Stimulated activated effector memory CD8-positive, alpha-beta T cell treated with anti-CD3 and anti-CD28 coated beads, Interleukin-12 subunit alpha, Interleukin-12 subunit beta, amount 100 ng/mL, for 72 hours (primary cell): Measurements from ENCODE around the gene ZNF260.
"Not testable (repeated sequence)": the region's sequence is repeated elsewhere in the genome, so short reads cannot be mapped to it uniquely, and the experiment has no call there.

Experiments
- ATAC-seq: fragments of 150-1000 bp; cut with Tn5 transposase; 2 replicates; pipeline ENCODE4 v1.10.0; 2021
- DNase-seq, 2 donors: peaks; one replicate each; pipeline ENCODE4 v3.0.0; 2021 to 2022; ENCODE audit warnings: low spot score in 2 of 2
- H3K27ac Mint-ChIP-seq: one replicate; pipeline ENCODE4 v1.8.0; 2022; ENCODE audit warnings: mild to moderate bottlenecking, mixed read lengths
- H3K36me3 Mint-ChIP-seq: one replicate; pipeline ENCODE4 v1.8.0; 2022; ENCODE audit warnings: mild to moderate bottlenecking, mixed read lengths
- H3K4me1 Mint-ChIP-seq: one replicate; pipeline ENCODE4 v1.8.0; 2022; ENCODE audit warnings: mixed read lengths
- H3K4me3 Mint-ChIP-seq: one replicate; pipeline ENCODE4 v1.8.0; 2022; ENCODE audit warnings: mild to moderate bottlenecking, mixed read lengths
- H3K9me3 Mint-ChIP-seq: one replicate; pipeline ENCODE4 v1.8.0; 2022; ENCODE audit warnings: mixed read lengths

ZNF260 gene

DNA sequence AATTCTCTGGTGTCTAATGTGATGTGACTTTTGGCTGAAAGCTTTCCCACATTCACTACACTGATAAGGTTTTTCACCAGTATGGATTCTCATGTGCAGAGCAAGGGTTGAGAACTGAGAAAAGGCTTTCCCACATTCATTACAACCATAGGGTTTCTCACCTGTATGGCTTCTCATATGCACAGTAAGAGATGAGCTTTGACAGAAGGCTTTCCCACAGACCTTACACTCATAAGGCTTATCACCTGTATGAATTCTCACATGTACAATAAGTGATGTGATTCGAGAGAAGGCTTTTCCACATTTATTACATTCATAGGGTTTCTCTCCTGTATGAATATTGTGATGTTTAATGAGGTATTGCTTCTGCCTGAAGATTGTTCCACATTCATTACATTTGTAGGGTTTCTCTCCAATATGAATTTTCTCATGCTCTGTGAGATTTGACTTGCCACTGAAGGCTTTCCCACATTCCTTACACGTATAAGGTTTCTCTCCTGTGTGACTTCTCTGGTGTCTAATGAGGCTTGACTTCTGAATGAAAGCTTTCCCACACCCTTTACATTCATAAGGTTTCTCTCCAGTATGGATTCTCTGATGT, 14.0 kb downstream of the ZNF260 start:
- Mint-ChIP-seq H3K27ac (no peak overlapping the region), H3K36me3 (peaks cover 49% of the 10 kb centered on the region), H3K4me3 (no peak overlapping the region), H3K4me1 (no peaks in the 10 kb centered on the region), H3K9me3 (peaks cover 33% of the 10 kb centered on the region)
- DNase-seq: no peak
- no peak for ATAC-seq

GRCh38 chr19:36508325-36508724, 19.7 kb downstream of the ZNF260 start:
- H3K27ac Mint-ChIP-seq: no peak overlapping the region
- no peaks in the 10 kb centered on the region for H3K36me3 Mint-ChIP-seq
- ATAC-seq (no peak), DNase-seq (no peak)
- H3K4me1 Mint-ChIP-seq: no peaks in the 10 kb centered on the region
- peaks cover 12% of the 10 kb centered on the region for H3K9me3 Mint-ChIP-seq
- H3K4me3 Mint-ChIP-seq: no peak overlapping the region

DNA sequence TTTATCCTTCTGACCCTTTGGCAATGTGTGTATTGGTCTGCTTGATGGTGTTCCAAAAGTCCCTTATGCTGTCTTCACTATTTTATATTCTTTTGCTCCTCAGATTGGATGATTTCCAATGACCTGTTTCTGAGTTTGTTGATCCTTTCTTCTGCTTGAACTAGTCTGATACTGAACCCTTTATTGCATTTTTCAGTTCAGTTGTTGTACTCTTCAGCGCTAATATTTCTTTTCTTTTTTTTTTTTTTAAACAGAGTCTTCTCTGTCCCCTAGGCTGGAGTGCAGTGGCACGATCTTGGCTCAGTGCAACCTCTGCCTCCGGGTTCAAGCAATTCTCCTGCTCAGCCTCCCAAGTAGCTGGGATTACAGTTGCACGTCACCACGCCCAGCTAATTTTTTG, 26.1 kb downstream of the ZNF260 start:
- Mint-ChIP-seq H3K4me3 (no peak overlapping the region), H3K36me3 (no peaks in the 10 kb centered on the region), H3K9me3 (peaks cover 18% of the 10 kb centered on the region), H3K4me1 (no peaks in the 10 kb centered on the region), H3K27ac (no peak overlapping the region)
- no peak for DNase-seq
- ATAC-seq: no peak

GRCh38 chr19:36497001-36497400, 31.1 kb downstream of the ZNF260 start:
- Mint-ChIP-seq H3K36me3 (no peaks in the 10 kb centered on the region), H3K4me1 (peaks cover 5% of the 10 kb centered on the region), H3K9me3 (peaks cover 14% of the 10 kb centered on the region), H3K27ac (no peak overlapping the region), H3K4me3 (no peak overlapping the region)
- ATAC-seq: no peak
- no peak for DNase-seq

GRCh38 chr19:36492689-36493453, 35.2 kb downstream of the ZNF260 start:
- H3K9me3 Mint-ChIP-seq, H3K27ac Mint-ChIP-seq, ATAC-seq, H3K4me3 Mint-ChIP-seq: not testable (repeated sequence)
- Mint-ChIP-seq H3K4me1 (peaks cover 28% of the 10 kb centered on the region), H3K36me3 (peaks cover 21% of the 10 kb centered on the region)
- peak in 1 of 2 donors; percentile 52 for DNase-seq

DNA sequence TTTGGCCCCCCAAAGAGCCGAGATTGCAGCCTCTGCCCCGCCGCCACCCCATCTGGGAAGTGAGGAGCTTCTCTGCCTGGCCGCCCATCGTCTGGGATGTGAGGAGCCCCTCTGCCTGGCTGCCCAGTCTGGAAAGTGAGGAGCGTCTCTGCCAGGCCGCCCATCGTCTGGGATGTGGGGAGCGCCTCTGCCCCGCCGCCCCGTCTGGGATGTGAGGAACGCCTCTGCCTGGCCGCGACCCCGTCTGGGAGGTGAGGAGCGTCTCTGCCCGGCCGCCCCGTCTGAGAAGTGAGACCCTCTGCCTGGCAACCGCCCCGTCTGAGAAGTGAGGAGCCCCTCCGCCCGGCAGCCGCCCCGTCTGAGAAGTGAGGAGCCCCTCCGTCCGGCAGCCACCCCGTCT, 37.2 kb downstream of the ZNF260 start:
- not testable (repeated sequence) for ATAC-seq, H3K9me3 Mint-ChIP-seq, DNase-seq, H3K27ac Mint-ChIP-seq
- H3K4me1 Mint-ChIP-seq: peaks cover 37% of the 10 kb centered on the region
- peaks cover 27% of the 10 kb centered on the region for H3K36me3 Mint-ChIP-seq
- H3K4me3 Mint-ChIP-seq: peak overlapping the region; percentile 89

GRCh38 chr19:36489920-36490415, 38.1 kb downstream of the ZNF260 start:
- H3K4me1 Mint-ChIP-seq: peaks cover 37% of the 10 kb centered on the region
- peak overlapping the region; percentile 89 for H3K4me3 Mint-ChIP-seq
- H3K9me3 Mint-ChIP-seq: peaks cover 6% of the 10 kb centered on the region
- peak overlapping the region; percentile 97 for H3K27ac Mint-ChIP-seq
- ATAC-seq: peak; percentile 66
- H3K36me3 Mint-ChIP-seq: peaks cover 27% of the 10 kb centered on the region
- DNase-seq: peak in 1 of 2 donors; percentile 54

GRCh38 chr19:36489118-36489919, 38.8 kb downstream of the ZNF260 start, which contains the start of gene ZNF566:
Gene ZNF566 (minus strand): TSS chr19:36489561. CDS start chr19:36476557, 13,004 bp downstream.
- peak; percentile 93 for ATAC-seq
- DNase-seq: peak; percentile 80 to 96
- Mint-ChIP-seq H3K4me3 (peak within 1 kb of the TSS; percentile 89), H3K4me1 (peaks cover 37% of the 10 kb centered on the region), H3K36me3 (peaks cover 27% of the 10 kb centered on the region), H3K9me3 (peaks cover 6% of the 10 kb centered on the region), H3K27ac (peak within 1 kb of the TSS; percentile 97)

GRCh38 chr19:36488846-36489117, 39.3 kb downstream of the ZNF260 start:
- H3K9me3 Mint-ChIP-seq: peaks cover 6% of the 10 kb centered on the region
- H3K4me3 Mint-ChIP-seq: peak overlapping the region; percentile 89
- no peak for DNase-seq
- H3K4me1 Mint-ChIP-seq: peaks cover 37% of the 10 kb centered on the region
- H3K27ac Mint-ChIP-seq: peak overlapping the region; percentile 97
- peak; percentile 64 for ATAC-seq
- peaks cover 27% of the 10 kb centered on the region for H3K36me3 Mint-ChIP-seq

DNA sequence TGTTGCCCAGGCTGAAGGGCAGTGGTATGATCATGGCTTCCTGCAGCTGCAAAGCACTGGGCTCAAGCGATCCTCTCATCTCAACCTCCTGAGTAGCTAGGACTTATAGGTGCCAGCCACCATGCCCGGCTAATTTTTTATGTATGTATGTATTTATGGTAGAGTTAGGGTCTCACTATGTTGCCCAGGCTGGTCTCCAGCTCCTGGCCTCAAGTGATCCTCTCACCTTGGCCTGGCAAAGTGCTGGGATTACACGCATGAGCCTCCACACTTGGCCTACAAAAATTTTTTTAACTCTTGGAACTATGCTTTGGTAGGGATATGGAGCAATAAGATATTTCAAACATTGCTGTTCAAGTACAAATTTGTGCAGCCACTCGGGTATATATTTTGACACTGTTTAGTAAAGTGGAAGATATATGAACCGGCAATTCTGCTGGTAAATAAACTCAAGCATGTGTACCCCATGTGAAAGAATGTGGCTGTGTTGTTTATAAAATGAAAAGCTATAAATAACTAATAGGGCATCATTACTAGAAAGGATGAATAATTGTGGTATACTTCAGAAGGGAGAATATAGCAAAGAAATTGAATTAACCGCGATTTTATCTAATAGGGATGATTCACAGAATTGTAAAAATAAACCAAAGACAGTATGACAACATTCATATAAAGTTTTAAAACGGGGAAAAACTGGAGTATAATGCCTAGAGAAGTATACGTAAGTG, 39.8 kb downstream of the ZNF260 start:
- Mint-ChIP-seq H3K4me3 (peak overlapping the region; percentile 89), H3K9me3 (peaks cover 6% of the 10 kb centered on the region), H3K4me1 (peaks cover 37% of the 10 kb centered on the region), H3K36me3 (peaks cover 27% of the 10 kb centered on the region), H3K27ac (peak overlapping the region; percentile 97)
- ATAC-seq (peak; percentile 1), DNase-seq (no peak)

DNA sequence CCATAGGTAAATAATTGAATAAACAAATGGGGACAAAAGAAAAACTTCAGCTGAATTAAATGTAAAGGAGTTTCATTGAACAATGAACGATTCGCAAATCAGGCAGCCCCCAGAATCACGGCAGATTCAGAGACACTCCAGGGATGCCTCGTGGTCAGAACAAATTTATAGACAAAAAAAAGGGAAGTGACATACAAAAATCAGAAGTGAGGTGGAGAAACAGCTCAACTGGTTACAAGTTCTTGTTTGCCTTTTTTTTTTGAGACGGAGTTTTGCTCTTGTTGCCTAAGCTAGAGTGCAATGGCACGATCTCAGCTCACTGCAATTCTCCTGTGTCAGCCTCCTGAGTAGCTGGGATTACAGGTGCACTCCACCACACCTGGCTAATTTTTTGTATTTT, 44.4 kb downstream of the ZNF260 start:
- H3K4me3 Mint-ChIP-seq: no peak overlapping the region
- H3K36me3 Mint-ChIP-seq: peaks cover 11% of the 10 kb centered on the region

GRCh38 chr19:36482876-36483275, 45.2 kb downstream of the ZNF260 start:
- H3K27ac Mint-ChIP-seq: no peak overlapping the region
- ATAC-seq: no peak
- DNase-seq: no peak
- H3K4me1 Mint-ChIP-seq: peaks cover 9% of the 10 kb centered on the region
- H3K9me3 Mint-ChIP-seq: peaks cover 4% of the 10 kb centered on the region
- no peak overlapping the region for H3K4me3 Mint-ChIP-seq
- H3K36me3 Mint-ChIP-seq: peaks cover 6% of the 10 kb centered on the region

More for the DNA sequence above, 44.4 kb downstream of the ZNF260 start:
- no peak overlapping the region for H3K27ac Mint-ChIP-seq
- H3K9me3 Mint-ChIP-seq: no peaks in the 10 kb centered on the region
- peaks cover 16% of the 10 kb centered on the region for H3K4me1 Mint-ChIP-seq
- ATAC-seq (no peak), DNase-seq (no peak)
